OCI-LY1 (cell line): Measurements from ENCODE around the gene ZDHHC9.

Source experiments
- H2AFZ ChIP-seq: fragments of 200-600 bp; sonication (generic), shearing (Covaris generic); 2 replicates; pipeline ENCODE4 v1.6.0; 2014; ENCODE audit warnings: antibody characterized with exemption, mild to moderate bottlenecking, low read length
- H3F3A ChIP-seq: fragments of 200-600 bp; sonication (generic), shearing (Covaris generic); 2 replicates; pipeline ENCODE4 v1.6.0; 2014; ENCODE audit warnings: mild to moderate bottlenecking, antibody characterized with exemption, low read length, moderate library complexity; ENCODE audit not compliant: insufficient read depth
- H3K27ac ChIP-seq: fragments of 200-600 bp; sonication (generic); 2 replicates; pipeline ENCODE4 v1.5.1; 2014; ENCODE audit warnings: low read length, mixed run types, mild to moderate bottlenecking, low read depth; ENCODE audit not compliant: poor library complexity, severe bottlenecking
- H3K27me3 ChIP-seq: fragments of 200-600 bp; sonication (generic); 2 replicates; pipeline ENCODE4 v1.6.0; 2014; ENCODE audit warnings: antibody characterized with exemption, mild to moderate bottlenecking, low read length, moderate library complexity; ENCODE audit not compliant: insufficient read depth
- H3K36me3 ChIP-seq: fragments of 200-600 bp; sonication (generic); 2 replicates; pipeline ENCODE4 v1.6.1; 2014; ENCODE audit warnings: mild to moderate bottlenecking, antibody characterized with exemption, low read length, moderate library complexity, mixed read lengths; ENCODE audit not compliant: insufficient read depth
- H3K4me1 ChIP-seq: fragments of 200-600 bp; sonication (generic); 2 replicates; pipeline ENCODE4 v1.5.1; 2014; ENCODE audit warnings: mild to moderate bottlenecking, low read length, moderate library complexity; ENCODE audit not compliant: insufficient read depth, severe bottlenecking
- H3K4me2 ChIP-seq: fragments of 200-600 bp; sonication (generic), shearing (Covaris generic); 2 replicates; pipeline ENCODE4 v1.6.1; 2014; ENCODE audit warnings: low read length
- H3K4me3 ChIP-seq: fragments of 200-600 bp; sonication (generic); 2 replicates; pipeline ENCODE4 v1.5.1; 2014; ENCODE audit warnings: low read length, low read depth, mild to moderate bottlenecking, mixed read lengths; ENCODE audit not compliant: poor library complexity, severe bottlenecking
- H3K79me2 ChIP-seq: fragments of 200-600 bp; shearing (Covaris generic); 2 replicates; pipeline ENCODE4 v1.6.1; 2016; ENCODE audit warnings: mixed run types, low read length, mixed read lengths; ENCODE audit not compliant: insufficient read depth
- H3K9ac ChIP-seq: fragments of 200-600 bp; sonication (generic), shearing (Covaris generic); 2 replicates; pipeline ENCODE4 v1.6.1; 2014; ENCODE audit warnings: mild to moderate bottlenecking, low read length, mixed read lengths
- H3K9me2 ChIP-seq: fragments of 200-600 bp; sonication (generic), shearing (Covaris generic); 2 replicates; pipeline ENCODE4 v1.6.1; 2014; ENCODE audit warnings: low read depth, mild to moderate bottlenecking, low read length, mixed read lengths
- H3K9me3 ChIP-seq: fragments of 200-600 bp; shearing (Covaris generic); 2 replicates; pipeline ENCODE4 v1.6.1; 2014; ENCODE audit warnings: low read length, mixed read lengths
- H4K20me1 ChIP-seq: fragments of 200-600 bp; sonication (generic), shearing (Covaris generic); 2 replicates; pipeline ENCODE4 v1.6.0; 2016; ENCODE audit warnings: mild to moderate bottlenecking, low read length; ENCODE audit not compliant: insufficient read depth
- EZH2 ChIP-seq: fragments of 200-600 bp; sonication (generic), shearing (Covaris generic); IDR thresholded peaks from 2 replicates; pipeline ENCODE4 v1.8.0; 2017; ENCODE audit warnings: borderline replicate concordance, mixed run types, mild to moderate bottlenecking, antibody characterized with exemption, low read length, moderate library complexity, mixed read lengths
- TF ChIP-seq, protein P1 (sequence below): fragments of 200-600 bp; sonication (generic), shearing (Covaris generic); IDR thresholded peaks from 2 replicates; pipeline ENCODE4 v1.5.1; 2017; ENCODE audit warnings: mild to moderate bottlenecking, antibody characterized with exemption, low read length, moderate library complexity, mixed read lengths

Gene ZDHHC9

DNA sequence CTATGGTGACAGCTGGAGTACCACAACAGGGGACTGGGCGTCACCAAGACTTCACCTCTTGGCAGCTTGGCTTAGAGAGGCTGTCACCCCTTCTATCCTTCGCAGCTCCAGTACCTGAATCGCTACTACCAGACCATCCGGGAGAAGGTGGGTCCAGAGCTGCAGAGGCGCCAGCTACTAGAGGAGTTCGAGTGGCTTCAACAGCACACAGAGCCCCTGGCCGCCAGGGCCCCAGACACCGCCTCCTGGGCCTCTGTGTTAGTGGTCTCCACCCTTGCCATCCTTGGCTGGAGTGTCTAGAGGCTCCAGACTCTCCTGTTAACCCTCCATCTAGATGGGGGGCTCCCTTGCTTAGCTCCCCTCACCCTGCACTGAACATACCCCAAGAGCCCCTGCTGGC is 75.5 kb downstream of the ZDHHC9 start:
- Histone ChIP-seq H4K20me1 (no peaks in the 10 kb centered on the region), H3F3A (no peaks in the 10 kb centered on the region; the same call in 1 of the 2 replicates), H2AFZ (no peak overlapping the region), H3K36me3 (no peaks in the 10 kb centered on the region), H3K9me2 (no peaks in the 10 kb centered on the region), H3K4me2 (no peak overlapping the region), H3K4me1 (peaks cover 54% of the 10 kb centered on the region), H3K27ac (peak overlapping the region; percentile 100), H3K9ac (peak overlapping the region; percentile 73), H3K4me3 (no peak overlapping the region), H3K79me2 (no peaks in the 10 kb centered on the region), H3K27me3 (no peaks in the 10 kb centered on the region), H3K9me3 (no peaks in the 10 kb centered on the region)
- no peak for TF ChIP-seq EZH2
- TF ChIP-seq, protein P1, sequence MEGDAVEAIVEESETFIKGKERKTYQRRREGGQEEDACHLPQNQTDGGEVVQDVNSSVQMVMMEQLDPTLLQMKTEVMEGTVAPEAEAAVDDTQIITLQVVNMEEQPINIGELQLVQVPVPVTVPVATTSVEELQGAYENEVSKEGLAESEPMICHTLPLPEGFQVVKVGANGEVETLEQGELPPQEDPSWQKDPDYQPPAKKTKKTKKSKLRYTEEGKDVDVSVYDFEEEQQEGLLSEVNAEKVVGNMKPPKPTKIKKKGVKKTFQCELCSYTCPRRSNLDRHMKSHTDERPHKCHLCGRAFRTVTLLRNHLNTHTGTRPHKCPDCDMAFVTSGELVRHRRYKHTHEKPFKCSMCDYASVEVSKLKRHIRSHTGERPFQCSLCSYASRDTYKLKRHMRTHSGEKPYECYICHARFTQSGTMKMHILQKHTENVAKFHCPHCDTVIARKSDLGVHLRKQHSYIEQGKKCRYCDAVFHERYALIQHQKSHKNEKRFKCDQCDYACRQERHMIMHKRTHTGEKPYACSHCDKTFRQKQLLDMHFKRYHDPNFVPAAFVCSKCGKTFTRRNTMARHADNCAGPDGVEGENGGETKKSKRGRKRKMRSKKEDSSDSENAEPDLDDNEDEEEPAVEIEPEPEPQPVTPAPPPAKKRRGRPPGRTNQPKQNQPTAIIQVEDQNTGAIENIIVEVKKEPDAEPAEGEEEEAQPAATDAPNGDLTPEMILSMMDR = no peak

DNA sequence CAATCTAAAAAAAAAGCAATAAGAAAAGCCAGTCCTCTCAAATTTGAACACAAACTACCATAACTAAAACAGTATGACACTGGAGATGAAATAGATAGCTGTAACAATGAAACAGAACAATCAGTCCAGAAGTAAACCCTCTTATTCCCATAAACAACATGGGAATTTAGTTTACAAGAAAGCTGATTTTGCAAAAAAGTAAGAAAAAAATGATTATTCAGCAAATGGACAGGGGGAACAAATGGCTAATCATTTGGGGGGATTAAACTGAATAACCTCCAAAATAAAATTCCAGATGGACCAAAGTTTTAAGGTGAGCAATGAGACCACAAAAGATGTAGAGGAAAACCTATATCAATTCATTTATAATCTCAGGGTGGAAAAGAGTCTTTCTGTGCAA is 80.0 kb downstream of the ZDHHC9 start:
- Histone ChIP-seq H3K4me1 (peaks cover 31% of the 10 kb centered on the region), H3F3A (no peaks in the 10 kb centered on the region), H2AFZ (no peak overlapping the region), H3K9ac (no peak overlapping the region), H4K20me1 (no peaks in the 10 kb centered on the region), H3K79me2 (no peaks in the 10 kb centered on the region), H3K36me3 (no peaks in the 10 kb centered on the region), H3K9me2 (no peaks in the 10 kb centered on the region), H3K4me3 (no peak overlapping the region), H3K4me2 (no peak overlapping the region), H3K9me3 (no peaks in the 10 kb centered on the region), H3K27ac (no peak overlapping the region), H3K27me3 (no peaks in the 10 kb centered on the region)
- TF ChIP-seq, protein P1 = no peak
- no peak for TF ChIP-seq EZH2

DNA sequence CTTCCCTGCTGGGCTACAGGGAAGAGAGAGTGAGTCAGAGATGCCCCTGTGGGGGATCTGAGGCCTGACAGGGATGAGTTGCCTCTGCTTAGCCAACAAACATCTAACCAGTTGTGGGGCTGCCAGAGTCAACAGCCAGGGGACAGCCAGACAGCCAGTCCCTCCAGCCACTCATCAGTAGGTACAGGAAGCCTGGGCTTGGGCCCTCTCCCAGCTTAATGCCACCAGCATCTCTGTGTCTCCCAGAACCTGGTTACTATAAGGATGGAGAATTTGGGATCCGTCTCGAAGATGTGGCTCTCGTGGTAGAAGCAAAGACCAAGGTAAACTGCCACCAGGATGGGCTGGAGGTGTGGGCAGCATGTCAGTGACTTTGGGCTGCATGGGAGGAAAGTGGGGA is 81.2 kb downstream of the ZDHHC9 start:
- no peaks in the 10 kb centered on the region for H4K20me1 ChIP-seq
- no peak overlapping the region for H3K4me3 ChIP-seq
- H3K9me2 ChIP-seq = no peaks in the 10 kb centered on the region
- H3K4me2 ChIP-seq = no peak overlapping the region
- H3K9me3 ChIP-seq = no peaks in the 10 kb centered on the region
- no peaks in the 10 kb centered on the region for H3K27me3 ChIP-seq
- TF ChIP-seq, protein P1 = no peak
- no peak for TF ChIP-seq EZH2
- H3K36me3 ChIP-seq = no peaks in the 10 kb centered on the region
- no peak overlapping the region for H3K27ac ChIP-seq
- no peak overlapping the region for H2AFZ ChIP-seq
- H3F3A ChIP-seq = no peaks in the 10 kb centered on the region
- H3K4me1 ChIP-seq = peaks cover 31% of the 10 kb centered on the region
- H3K9ac ChIP-seq = no peak overlapping the region
- H3K79me2 ChIP-seq = no peaks in the 10 kb centered on the region
